HepG2 (cell line): ENCODE data around the gene CDC27.

ENCODE experiments used
- BHLHE40 ChIP-seq: IDR thresholded peaks from 2 replicates; pipeline ENCODE4 v1.6.1; 2011; ENCODE audit warnings: low read length, improper control_type of control experiment
- CEBPZ ChIP-seq: IDR thresholded peaks from 2 replicates; pipeline ENCODE4 v1.6.1; 2012; ENCODE audit warnings: low read length, improper control_type of control experiment
- CHD2 ChIP-seq: IDR thresholded peaks from 2 replicates; pipeline ENCODE4 v1.6.1; 2011; ENCODE audit warnings: low read depth, low read length, improper control_type of control experiment
- HIVEP1 ChIP-seq: sonication (generic); formaldehyde crosslinking; IDR thresholded peaks from 2 replicates; pipeline ENCODE4 v1.4.0; 2020; ENCODE audit warnings: mild to moderate bottlenecking, missing genetic modification reagents
- HOXA7 ChIP-seq: sonication (generic); formaldehyde crosslinking; IDR thresholded peaks from 2 replicates; pipeline ENCODE4 v1.8.1; 2022; ENCODE audit warnings: mild to moderate bottlenecking, missing genetic modification reagents, moderate library complexity
- KLF6 ChIP-seq: IDR thresholded peaks from 2 replicates; pipeline ENCODE4 v1.8.0; 2016; ENCODE audit warnings: missing biosample characterization, missing genetic modification reagents
- MAFG ChIP-seq: sonication (generic); formaldehyde crosslinking; IDR thresholded peaks from 2 replicates; pipeline ENCODE4 v1.5.1; 2020; ENCODE audit warnings: mild to moderate bottlenecking, missing genetic modification reagents
- SATB2 ChIP-seq: sonication (generic); formaldehyde crosslinking; IDR thresholded peaks from 2 replicates; pipeline ENCODE4 v1.5.0; 2020; ENCODE audit warnings: missing genetic modification reagents
- SIX4 ChIP-seq: sonication (generic); formaldehyde crosslinking; IDR thresholded peaks from 2 replicates; pipeline ENCODE4 v1.4.0; 2020; ENCODE audit warnings: missing genetic modification reagents
- SMC3 ChIP-seq: IDR thresholded peaks from 2 replicates; pipeline ENCODE4 v1.6.1; 2011; ENCODE audit warnings: low read length, improper control_type of control experiment
- TAF1 ChIP-seq: sonication (generic); formaldehyde crosslinking; IDR thresholded peaks from 2 replicates; pipeline ENCODE4 v1.4.0; 2020; ENCODE audit warnings: missing genetic modification reagents
- ZGPAT ChIP-seq: IDR thresholded peaks from 2 replicates; pipeline ENCODE4 v1.6.1; 2016; ENCODE audit warnings: mild to moderate bottlenecking
- ZNF75D ChIP-seq: sonication (generic); formaldehyde crosslinking; IDR thresholded peaks from 2 replicates; pipeline ENCODE4 v1.8.1; 2023; ENCODE audit warnings: missing genetic modification reagents, mild to moderate bottlenecking, borderline replicate concordance

- no peak for TF ChIP-seq MAFG (CRISPR knock-in tag)
- TF ChIP-seq CHD2: no peak
- no peak for TF ChIP-seq SIX4 (CRISPR knock-in tag)
- no peak for TF ChIP-seq TAF1
- TF ChIP-seq HIVEP1 (CRISPR knock-in tag): no peak
- TF ChIP-seq SATB2 (CRISPR knock-in tag): no peak
- no peak for TF ChIP-seq KLF6 (CRISPR knock-in tag)
- TF ChIP-seq CEBPZ: no peak
- TF ChIP-seq BHLHE40: no peak
- TF ChIP-seq ZNF75D (CRISPR knock-in tag): no peak
- no peak for TF ChIP-seq ZGPAT
- no peak for TF ChIP-seq HOXA7 (CRISPR knock-in tag)
- no peak for TF ChIP-seq SMC3
Measured at GRCh38 chr17:47220531-47220999, 31.5 kb upstream of the CDC27 start.
